Progenitor cell of endocrine pancreas (in vitro differentiated cells): ENCODE measurements around the gene TMEM208. TPM values are rescaled to one million over a fixed set of nuclear protein-coding genes. Genes with fewer than 3 reads are reported as not detected.

Source experiments
- DNase-seq: peaks from one replicate; pipeline ENCODE4 v3.0.0; 2021; ENCODE audit warnings: low spot score; ENCODE audit not compliant: unreplicated experiment
- H3K27ac Mint-ChIP-seq: 2 replicates; pipeline ENCODE4 v1.8.0; 2021; ENCODE audit warnings: mild to moderate bottlenecking, moderate library complexity, mixed read lengths
- H3K27me3 Mint-ChIP-seq: 2 replicates; pipeline ENCODE4 v1.8.0; 2021; ENCODE audit warnings: mixed read lengths
- H3K36me3 Mint-ChIP-seq: 2 replicates; pipeline ENCODE4 v1.8.0; 2022; ENCODE audit warnings: mixed read lengths; ENCODE audit not compliant: insufficient read depth
- H3K4me1 Mint-ChIP-seq: 2 replicates; pipeline ENCODE4 v1.8.0; 2021; ENCODE audit warnings: low read depth, mixed read lengths
- H3K4me3 Mint-ChIP-seq: 2 replicates; pipeline ENCODE4 v1.8.0; 2021; ENCODE audit warnings: low read depth, mild to moderate bottlenecking, moderate library complexity, mixed read lengths
- H3K9me3 Mint-ChIP-seq: 2 replicates; pipeline ENCODE4 v1.8.0; 2021; ENCODE audit warnings: low read depth, mixed read lengths
- CTCF ChIP-seq: fragments of 200-600 bp; sonication (generic); IDR thresholded peaks from one replicate; pipeline ENCODE4 v1.5.0; 2021; ENCODE audit warnings: antibody characterized with exemption, mild to moderate bottlenecking; ENCODE audit not compliant: unreplicated experiment
- total RNA-seq: library from RNA; stranded (reverse); gene quantifications from 2 replicates; pipeline ENCODE4 v1.2.1, GENCODE V29; 2021

TMEM208 gene
- total RNA-seq, 1 donor from 2014 or later, result 36.3 TPM

DNA sequence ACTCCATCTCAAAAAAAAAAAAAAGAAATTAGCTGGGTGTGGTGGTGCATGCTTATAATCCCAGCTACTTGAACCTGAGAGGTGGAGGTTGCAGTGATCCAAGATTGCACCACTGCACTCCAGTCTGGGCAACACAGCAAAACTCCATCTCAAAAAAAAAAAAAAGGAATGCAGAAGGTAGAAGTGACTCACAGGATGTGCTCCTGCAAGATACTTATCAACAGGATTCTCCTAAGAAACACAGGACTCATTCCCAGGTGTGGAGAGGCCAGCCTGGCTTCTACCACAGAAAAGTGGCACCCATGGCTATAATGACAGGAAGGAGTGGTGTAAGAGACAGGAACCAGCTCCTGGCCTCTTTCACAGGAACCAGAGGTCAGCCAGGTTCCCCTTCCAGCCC, 14.2 kb upstream of the TMEM208 start:
- DNase-seq, result no peak
- Mint-ChIP-seq H3K36me3 (no peaks in the 10 kb centered on the region), H3K4me1 (no peaks in the 10 kb centered on the region), H3K27ac (no peak overlapping the region), H3K9me3 (no peaks in the 10 kb centered on the region), H3K27me3 (peaks cover 31% of the 10 kb centered on the region), H3K4me3 (no peak overlapping the region)
- no peak for TF ChIP-seq CTCF

DNA sequence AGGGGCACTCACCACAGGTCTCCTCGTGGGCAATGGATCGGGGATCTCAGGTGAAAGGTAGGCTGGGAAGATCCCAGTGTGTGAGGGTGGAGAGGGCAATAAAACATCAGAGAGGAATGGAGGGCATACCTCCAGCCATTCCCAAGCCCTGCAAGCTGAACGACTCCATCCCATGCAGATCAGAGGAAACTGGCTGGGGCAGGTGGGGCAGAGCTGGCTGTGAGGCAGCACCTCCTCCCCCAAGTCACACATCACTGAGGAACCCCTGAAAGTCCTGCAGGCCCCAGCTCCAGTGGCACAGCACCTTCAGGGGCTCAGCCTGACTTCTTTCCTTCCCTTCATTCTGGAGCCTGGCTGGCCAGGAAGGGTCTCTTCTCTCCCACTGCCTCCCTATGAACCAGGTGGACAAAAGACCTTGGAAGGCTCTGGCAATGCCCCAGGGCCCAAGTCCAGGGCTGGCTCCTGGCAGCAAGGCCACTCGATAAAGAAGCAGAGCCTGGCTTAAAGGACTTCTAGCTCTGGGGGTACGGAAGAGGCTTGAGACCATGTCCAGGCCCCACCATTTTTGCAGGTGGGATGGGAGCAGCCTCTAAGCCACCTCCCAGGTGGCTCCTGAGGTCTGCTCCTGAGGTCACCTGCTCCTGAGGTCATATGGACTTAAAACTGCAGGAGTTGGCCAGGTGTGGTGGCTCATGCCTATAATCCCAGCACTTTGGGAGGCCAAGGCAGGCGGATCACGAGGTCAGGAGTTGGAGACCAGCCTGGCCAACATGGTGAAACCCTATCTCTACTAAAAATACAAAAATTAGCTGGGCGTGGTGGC, 13.5 kb upstream of the TMEM208 start:
- Mint-ChIP-seq H3K27me3 (peaks cover 31% of the 10 kb centered on the region), H3K4me3 (no peak overlapping the region), H3K27ac (no peak overlapping the region), H3K4me1 (no peaks in the 10 kb centered on the region), H3K36me3 (no peaks in the 10 kb centered on the region), H3K9me3 (no peaks in the 10 kb centered on the region)
- TF ChIP-seq CTCF, result no peak
- no peak for DNase-seq

DNA sequence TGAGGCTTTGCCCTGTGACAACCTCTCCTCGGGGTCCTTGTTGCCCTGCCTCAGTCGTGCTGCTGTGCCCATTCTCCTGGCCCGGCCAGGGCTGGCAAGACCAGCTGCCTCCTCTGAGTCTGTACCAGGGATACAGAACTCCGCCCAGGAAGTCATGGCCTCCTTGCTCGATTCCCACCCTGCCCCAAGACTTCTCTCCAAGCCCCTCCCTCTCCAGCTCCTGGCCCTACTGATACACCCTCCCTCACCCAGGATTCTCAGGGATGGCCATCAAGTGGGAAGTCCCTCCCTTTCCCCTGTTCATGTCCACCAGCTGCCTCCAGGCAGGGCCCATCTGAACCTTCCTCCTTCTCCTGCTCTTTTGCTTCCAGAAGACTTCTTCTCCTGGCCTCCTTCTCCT, 11.2 kb upstream of the TMEM208 start:
- Mint-ChIP-seq H3K36me3 (no peaks in the 10 kb centered on the region), H3K4me3 (no peak overlapping the region), H3K27me3 (peaks cover 34% of the 10 kb centered on the region), H3K9me3 (no peaks in the 10 kb centered on the region), H3K4me1 (no peaks in the 10 kb centered on the region), H3K27ac (no peak overlapping the region)
- no peak for DNase-seq
- no peak for TF ChIP-seq CTCF

DNA sequence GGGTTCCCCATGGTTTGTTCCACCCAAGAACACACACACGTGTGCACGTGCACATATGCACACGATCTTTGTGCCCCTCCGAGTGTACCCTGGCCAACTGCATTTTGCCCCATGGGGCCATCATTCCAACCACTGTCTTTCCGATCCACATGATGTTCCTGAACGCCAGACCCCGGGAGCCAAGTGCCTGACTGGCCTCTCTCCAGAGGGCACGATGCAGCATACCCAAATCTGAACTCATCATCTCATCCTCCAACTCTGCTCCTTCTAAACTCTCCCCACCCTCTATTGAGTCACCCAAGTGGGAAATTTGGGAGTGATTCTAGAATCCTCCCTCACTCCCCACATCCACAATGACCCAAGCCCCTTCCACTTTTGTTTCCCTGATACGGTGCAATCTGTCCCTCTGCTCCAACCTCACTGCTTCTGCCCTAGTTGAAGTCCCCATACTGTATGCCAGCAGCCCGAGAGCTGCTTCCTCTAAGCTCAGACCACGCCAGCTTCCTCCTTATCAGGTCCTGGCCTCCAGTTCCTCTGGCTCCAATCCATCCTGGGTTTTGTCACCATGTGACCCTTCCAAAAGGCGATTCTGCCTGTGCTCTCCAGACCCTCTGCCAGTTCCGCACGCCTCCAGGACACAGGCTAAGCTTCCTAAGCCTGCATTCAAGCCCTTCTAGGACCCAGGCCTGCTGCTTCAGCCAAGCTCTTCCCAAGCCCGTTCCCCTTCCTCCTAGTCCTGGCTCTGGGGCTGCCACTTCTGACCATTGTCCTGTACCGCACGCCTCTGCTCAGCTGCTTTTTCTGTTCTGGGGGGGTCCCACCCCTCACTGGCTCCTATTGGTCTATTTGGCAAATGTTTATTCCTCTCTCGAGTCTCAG, 10.1 kb upstream of the TMEM208 start:
- no peak for TF ChIP-seq CTCF
- H3K4me1 Mint-ChIP-seq, result no peaks in the 10 kb centered on the region
- DNase-seq, result no peak
- no peak overlapping the region for H3K4me3 Mint-ChIP-seq
- no peaks in the 10 kb centered on the region for H3K36me3 Mint-ChIP-seq
- H3K27ac Mint-ChIP-seq, result no peak overlapping the region
- H3K9me3 Mint-ChIP-seq, result no peaks in the 10 kb centered on the region
- H3K27me3 Mint-ChIP-seq, result peaks cover 28% of the 10 kb centered on the region

GRCh38 chr16:67223992-67224391, 2.9 kb upstream of the TMEM208 start:
- no peak overlapping the region for H3K27ac Mint-ChIP-seq
- H3K4me3 Mint-ChIP-seq, result no peak overlapping the region
- DNase-seq, result no peak
- no peaks in the 10 kb centered on the region for H3K9me3 Mint-ChIP-seq
- peaks cover 3% of the 10 kb centered on the region for H3K36me3 Mint-ChIP-seq
- TF ChIP-seq CTCF, result no peak
- H3K27me3 Mint-ChIP-seq, result peaks cover 3% of the 10 kb centered on the region
- peaks cover 17% of the 10 kb centered on the region for H3K4me1 Mint-ChIP-seq
